BLaER1 treated with 17β-estradiol and CSF1 and Interleukin-3, amounts not matched to agents 10 nM and 100 nM (cell line): Measurements from ENCODE around the gene SH3BGRL3.

Experiments
- H3K27ac ChIP-seq, 11 experiments: shearing (Covaris generic); formaldehyde crosslinking; 2 replicates each; pipeline ENCODE4 v1.8.1; 2022
- H3K27me3 ChIP-seq, 11 experiments: shearing (Covaris generic); formaldehyde crosslinking; 2 replicates each; pipeline ENCODE4 v1.8.1; 2022
- H3K36me3 ChIP-seq, 11 experiments: shearing (Covaris generic); formaldehyde crosslinking; 2 replicates each; pipeline ENCODE4 v1.8.1; 2022
- H3K4me1 ChIP-seq, 10 experiments: shearing (Covaris generic); formaldehyde crosslinking; 2 replicates each; pipeline ENCODE4 v1.8.1; 2022
- H3K4me2 ChIP-seq, 11 experiments: shearing (Covaris generic); formaldehyde crosslinking; 2 replicates each; pipeline ENCODE4 v1.8.1; 2022
- H3K4me3 ChIP-seq, 10 experiments: shearing (Covaris generic); formaldehyde crosslinking; 2 replicates each; pipeline ENCODE4 v1.8.1; 2022
- H3K9ac ChIP-seq, 11 experiments: shearing (Covaris generic); formaldehyde crosslinking; 2 replicates each; pipeline ENCODE4 v1.8.1; 2022
- H3K9me3 ChIP-seq, 11 experiments: shearing (Covaris generic); formaldehyde crosslinking; replicated peaks in 1 of 11; 2 replicates each; pipeline ENCODE4 v1.8.1; 2022
- H4K20me1 ChIP-seq, 11 experiments: shearing (Covaris generic); formaldehyde crosslinking; 2 replicates each; pipeline ENCODE4 v1.8.1; 2022
- Cebpa-rat ChIP-seq, 11 experiments: shearing (Covaris generic); IDR thresholded peaks; 2 replicates each; pipeline ENCODE4 v1.8.1; 2022

The SH3BGRL3 gene

DNA sequence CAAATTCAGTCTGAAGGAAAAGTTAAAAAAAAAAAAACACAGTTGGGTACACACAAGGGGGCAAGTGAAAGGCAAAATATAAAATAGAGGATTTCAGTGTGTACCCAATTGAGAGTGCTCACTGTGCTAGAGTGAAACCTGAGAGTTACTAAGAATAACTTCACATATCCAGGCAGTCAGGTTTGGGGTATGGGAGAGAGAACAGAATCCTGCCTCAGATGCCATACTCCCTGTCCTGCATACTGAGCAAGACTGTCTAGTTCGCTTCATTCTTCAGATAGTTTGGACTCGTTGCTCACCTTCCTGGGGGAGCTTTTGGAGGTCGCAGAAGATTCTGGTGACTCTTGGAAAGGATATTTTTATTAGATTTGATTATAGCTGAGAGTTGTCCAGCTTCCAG is 25.5 kb upstream of the SH3BGRL3 start:
- Histone ChIP-seq H3K27ac (no peak overlapping the region), H3K36me3 (peaks cover 57 to 100% (median 98%) of the 10 kb centered on the region in 11 experiments), H4K20me1 (peaks cover 0 to 27% (median 9%) of the 10 kb centered on the region in 11 experiments; a peak in 8 of 22 replicates), H3K9me3 (no peaks in the 10 kb centered on the region; a peak in 1 of 22 replicates), H3K9ac (no peak overlapping the region), H3K27me3 (no peaks in the 10 kb centered on the region), H3K4me3 (no peak overlapping the region), H3K4me1 (peaks cover 0 to 17% (median 8%) of the 10 kb centered on the region in 10 experiments; a peak in 12 of 20 replicates), H3K4me2 (no peak overlapping the region)
- no peak for TF ChIP-seq Cebpa-rat (IDR thresholded peaks at IDR 0.05)

DNA sequence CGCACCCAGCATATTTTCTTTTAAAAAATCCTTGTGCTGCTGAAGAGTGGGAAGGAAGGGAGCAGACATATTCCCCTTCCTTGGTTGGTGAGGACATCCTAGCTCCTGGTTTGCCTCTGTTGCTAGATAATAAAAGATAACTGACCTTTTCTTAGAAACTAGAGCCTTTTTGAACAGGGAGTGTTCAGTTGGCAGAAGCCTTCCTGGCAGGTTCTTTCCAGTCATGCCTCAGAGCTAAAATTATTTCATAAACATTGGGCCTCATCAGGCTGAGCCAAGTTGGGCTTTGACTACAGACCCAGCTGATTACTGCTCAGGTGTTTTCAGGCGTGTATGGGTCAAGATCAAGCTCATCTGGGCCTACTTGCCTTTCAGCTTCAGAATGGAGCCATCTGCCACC is 22.7 kb upstream of the SH3BGRL3 start:
- Histone ChIP-seq H3K27me3 (no peaks in the 10 kb centered on the region), H3K4me2 (no peak overlapping the region), H3K4me3 (no peak overlapping the region), H3K36me3 (peaks cover 40 to 100% (median 99%) of the 10 kb centered on the region in 11 experiments), H3K27ac (no peak overlapping the region), H3K9me3 (no peaks in the 10 kb centered on the region), H3K9ac (no peak overlapping the region), H4K20me1 (peaks cover 0 to 27% (median 9%) of the 10 kb centered on the region in 11 experiments; a peak in 8 of 22 replicates), H3K4me1 (peaks cover 0 to 32% (median 16%) of the 10 kb centered on the region in 10 experiments; a peak in 12 of 20 replicates)
- TF ChIP-seq Cebpa-rat (IDR thresholded peaks at IDR 0.05), result no peak

DNA sequence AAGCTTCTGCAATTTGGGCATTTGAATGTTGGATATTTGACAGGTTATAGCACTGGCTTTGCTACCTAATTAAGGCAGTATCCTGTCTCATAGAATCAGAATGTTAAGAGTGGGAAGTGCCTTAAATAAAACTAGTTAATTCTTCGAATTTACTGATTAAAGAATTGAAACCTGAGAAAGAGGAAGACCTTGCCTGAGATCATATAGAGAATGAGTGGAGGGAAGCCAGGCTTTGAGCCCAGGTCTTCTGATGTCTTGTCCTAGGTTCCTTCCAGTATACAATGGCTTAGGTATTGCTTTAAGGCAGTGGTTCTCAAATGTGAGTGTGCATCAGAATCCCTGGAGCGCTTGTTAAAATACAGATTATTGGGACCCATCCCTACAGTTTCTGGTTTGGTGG is 20.9 kb upstream of the SH3BGRL3 start:
- Histone ChIP-seq H3K36me3 (peaks cover 54 to 100% (median 99%) of the 10 kb centered on the region in 11 experiments), H4K20me1 (peaks cover 0 to 18% (median 3%) of the 10 kb centered on the region in 11 experiments; a peak in 9 of 22 replicates), H3K27me3 (no peaks in the 10 kb centered on the region), H3K9me3 (no peaks in the 10 kb centered on the region), H3K4me2 (peak overlapping the region in 7 of 11 experiments; percentile 15 to 82 (median 71); a peak in 12 of 22 replicates), H3K9ac (no peak overlapping the region), H3K4me3 (no peak overlapping the region), H3K27ac (peak overlapping the region in 5 of 11 experiments; percentile 13 to 52 (median 24); a peak in 6 of 22 replicates), H3K4me1 (peaks cover 0 to 32% (median 16%) of the 10 kb centered on the region in 10 experiments; a peak in 12 of 20 replicates)
- TF ChIP-seq Cebpa-rat (IDR thresholded peaks at IDR 0.05), result no peak

DNA sequence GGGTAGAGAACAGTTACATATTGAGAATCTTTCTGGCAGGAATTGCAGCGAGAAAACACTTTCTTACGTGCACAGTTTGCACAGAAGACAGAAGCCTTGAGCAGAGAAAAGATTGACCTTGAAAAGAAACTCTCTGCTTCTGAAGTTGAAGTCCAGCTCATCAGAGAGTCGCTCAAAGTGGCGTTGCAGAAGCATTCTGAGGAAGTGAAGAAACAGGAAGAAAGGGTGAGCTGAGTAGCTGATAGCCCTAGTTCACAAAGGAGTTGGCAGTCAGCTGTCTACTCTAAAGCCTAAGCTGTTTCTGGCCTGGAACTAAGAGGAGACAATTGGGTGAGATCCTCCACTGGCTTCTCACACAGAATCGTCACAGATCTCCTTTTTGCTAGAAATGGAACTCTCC is 20.3 kb upstream of the SH3BGRL3 start:
- peak overlapping the region in 5 of 11 experiments; percentile 13 to 60 (median 34); a peak in 9 of 22 replicates for H3K27ac ChIP-seq
- H3K4me1 ChIP-seq, result peaks cover 0 to 32% (median 16%) of the 10 kb centered on the region in 10 experiments; a peak in 12 of 20 replicates
- peak overlapping the region in 7 of 11 experiments; percentile 15 to 82 (median 71); a peak in 13 of 22 replicates for H3K4me2 ChIP-seq
- peaks cover 0 to 14% (median 0%) of the 10 kb centered on the region in 11 experiments; a peak in 8 of 22 replicates for H4K20me1 ChIP-seq
- H3K27me3 ChIP-seq, result no peaks in the 10 kb centered on the region
- no peak overlapping the region for H3K4me3 ChIP-seq
- H3K9ac ChIP-seq, result peak overlapping the region in 5 of 11 experiments; percentile 6 to 38 (median 36); a peak in 4 of 22 replicates
- TF ChIP-seq Cebpa-rat (IDR thresholded peaks at IDR 0.05), result peak in 1 of 11 experiments; percentile 53; a peak in 1 of 22 replicates
- peaks cover 55 to 100% (median 99%) of the 10 kb centered on the region in 11 experiments for H3K36me3 ChIP-seq
- H3K9me3 ChIP-seq, result no peaks in the 10 kb centered on the region

DNA sequence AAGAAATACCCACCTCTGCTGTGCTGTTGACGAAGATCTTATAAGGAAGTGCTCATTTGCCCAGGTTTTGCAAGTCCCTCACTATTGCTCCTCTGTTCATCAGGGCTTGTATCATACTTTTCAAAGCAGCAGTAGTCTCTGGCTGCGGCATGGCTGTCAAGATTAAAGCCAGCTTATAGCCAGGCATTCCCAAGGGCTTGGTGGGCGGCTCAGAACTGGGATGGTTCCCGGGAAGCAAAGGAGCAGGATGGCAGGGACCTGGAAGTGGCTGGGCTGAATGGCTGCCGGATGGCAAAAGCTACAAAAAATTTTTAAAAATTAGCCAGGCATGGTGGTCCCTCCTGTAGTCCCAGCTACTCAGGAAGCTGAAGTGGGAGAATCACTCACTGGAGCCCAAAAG is 16.7 kb upstream of the SH3BGRL3 start:
- H3K4me3 ChIP-seq, result no peak overlapping the region
- no peak for TF ChIP-seq Cebpa-rat (IDR thresholded peaks at IDR 0.05)
- no peak overlapping the region for H3K27ac ChIP-seq
- H3K9me3 ChIP-seq, result peaks cover 3 to 11% (median 9%) of the 10 kb centered on the region in 11 experiments
- H3K27me3 ChIP-seq, result no peaks in the 10 kb centered on the region
- no peak overlapping the region for H3K9ac ChIP-seq
- no peak overlapping the region for H3K4me2 ChIP-seq
- H3K36me3 ChIP-seq, result peaks cover 34 to 100% (median 99%) of the 10 kb centered on the region in 11 experiments
- peaks cover 0 to 2% (median 0%) of the 10 kb centered on the region in 11 experiments; a peak in 3 of 22 replicates for H4K20me1 ChIP-seq
- peaks cover 0 to 39% (median 16%) of the 10 kb centered on the region in 10 experiments; a peak in 12 of 20 replicates for H3K4me1 ChIP-seq

DNA sequence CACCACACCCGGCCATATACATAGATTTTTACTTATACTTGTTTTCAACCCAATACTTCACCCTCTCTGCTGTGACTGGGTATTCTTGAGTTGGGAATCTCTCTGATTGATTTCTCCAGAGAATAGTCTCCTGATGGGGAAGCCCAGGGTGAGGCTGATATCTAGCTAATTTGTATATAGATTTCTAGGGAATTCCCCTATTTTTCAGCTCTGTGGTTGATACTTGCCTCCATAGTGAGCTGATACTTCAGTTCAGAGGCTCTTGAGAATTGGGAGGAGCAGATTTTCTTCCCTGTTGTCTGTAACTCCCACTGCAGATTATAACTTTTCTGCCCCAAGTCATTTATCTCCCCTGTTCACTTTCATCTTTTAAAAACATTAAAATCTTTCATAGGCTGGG is 14.5 kb upstream of the SH3BGRL3 start:
- H3K9me3 ChIP-seq, result peaks cover 14 to 23% (median 22%) of the 10 kb centered on the region in 11 experiments
- TF ChIP-seq Cebpa-rat (IDR thresholded peaks at IDR 0.05), result no peak
- H4K20me1 ChIP-seq, result no peaks in the 10 kb centered on the region; a peak in 1 of 22 replicates
- no peaks in the 10 kb centered on the region for H3K27me3 ChIP-seq
- H3K9ac ChIP-seq, result no peak overlapping the region
- H3K4me2 ChIP-seq, result peak overlapping the region in 2 of 11 experiments; percentile 25 to 33; a peak in 4 of 22 replicates
- H3K27ac ChIP-seq, result no peak overlapping the region
- H3K4me3 ChIP-seq, result no peak overlapping the region
- peaks cover 53 to 100% (median 99%) of the 10 kb centered on the region in 11 experiments for H3K36me3 ChIP-seq
- peaks cover 0 to 18% (median 0%) of the 10 kb centered on the region in 10 experiments; a peak in 6 of 20 replicates for H3K4me1 ChIP-seq

DNA sequence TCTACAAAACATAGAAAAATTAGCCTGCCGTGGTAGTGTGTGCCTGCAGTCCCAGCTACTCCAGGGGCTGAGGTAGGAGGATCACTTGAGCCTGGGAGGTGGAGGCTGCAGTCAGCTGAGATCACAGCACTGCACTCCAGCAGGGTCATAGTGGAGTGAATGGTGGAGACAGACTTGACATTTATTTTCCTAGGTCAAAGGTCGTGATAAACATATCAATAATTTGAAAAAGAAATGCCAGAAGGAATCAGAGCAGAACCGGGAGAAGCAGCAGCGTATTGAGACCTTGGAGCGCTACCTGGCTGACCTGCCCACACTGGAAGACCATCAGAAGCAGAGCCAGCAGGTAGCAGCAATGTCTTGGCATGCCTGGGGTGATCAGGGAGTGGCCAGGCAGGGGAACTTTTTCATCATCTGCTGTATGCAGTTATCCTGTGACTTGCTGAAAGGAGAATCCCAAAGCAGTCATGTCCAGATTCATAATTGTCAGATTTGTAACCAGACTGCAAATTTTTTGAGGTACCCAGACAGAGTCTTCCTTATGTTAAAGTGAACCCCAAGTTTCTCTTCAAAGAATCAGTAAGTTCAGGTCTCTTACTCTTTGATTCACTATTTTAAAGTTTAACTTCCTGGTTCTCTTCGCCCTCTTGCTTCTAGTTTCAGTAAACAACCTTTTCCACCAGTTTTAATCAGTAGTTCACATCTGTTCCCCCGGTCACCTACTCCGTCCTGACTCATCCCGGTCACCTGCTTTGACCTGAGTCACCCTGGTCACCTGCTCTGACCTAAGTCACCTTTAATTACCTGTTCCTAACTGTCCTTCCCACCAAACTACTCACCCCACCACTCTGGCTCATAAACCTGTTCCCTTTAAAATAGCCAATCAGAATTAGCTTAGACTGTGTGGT is 11.3 kb upstream of the SH3BGRL3 start:
- H3K9ac ChIP-seq, result no peak overlapping the region
- peaks cover 14 to 23% (median 22%) of the 10 kb centered on the region in 11 experiments for H3K9me3 ChIP-seq
- H3K4me3 ChIP-seq, result no peak overlapping the region
- no peak overlapping the region for H3K4me2 ChIP-seq
- no peak overlapping the region for H3K27ac ChIP-seq
- peaks cover 57 to 100% (median 98%) of the 10 kb centered on the region in 11 experiments for H3K36me3 ChIP-seq
- no peak for TF ChIP-seq Cebpa-rat (IDR thresholded peaks at IDR 0.05)
- no peaks in the 10 kb centered on the region for H4K20me1 ChIP-seq
- no peaks in the 10 kb centered on the region for H3K27me3 ChIP-seq
- peaks cover 0 to 17% (median 0%) of the 10 kb centered on the region in 10 experiments; a peak in 5 of 20 replicates for H3K4me1 ChIP-seq

DNA sequence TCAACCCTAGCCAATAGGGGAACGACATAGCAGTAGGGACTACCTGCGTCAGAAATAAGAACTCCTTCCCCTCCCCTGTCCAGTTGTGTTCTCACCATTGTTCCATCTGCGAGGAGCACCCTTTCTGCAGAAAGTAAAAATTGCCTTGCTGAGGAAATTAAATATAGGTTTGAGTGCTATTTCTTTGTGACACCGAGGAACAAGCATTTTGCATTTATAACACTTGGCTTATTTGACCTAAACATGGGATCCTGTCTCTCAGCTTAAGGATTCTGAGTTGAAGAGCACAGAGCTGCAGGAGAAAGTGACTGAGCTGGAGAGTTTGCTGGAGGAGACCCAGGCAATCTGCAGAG is 10.7 kb upstream of the SH3BGRL3 start:
- TF ChIP-seq Cebpa-rat (IDR thresholded peaks at IDR 0.05), result no peak
- H3K9ac ChIP-seq, result no peak overlapping the region
- H3K27ac ChIP-seq, result no peak overlapping the region
- no peak overlapping the region for H3K4me2 ChIP-seq
- no peak overlapping the region; a peak in 1 of 20 replicates for H3K4me3 ChIP-seq
- H3K36me3 ChIP-seq, result peaks cover 51 to 100% (median 95%) of the 10 kb centered on the region in 11 experiments
- peaks cover 0 to 22% (median 2%) of the 10 kb centered on the region in 10 experiments; a peak in 15 of 20 replicates for H3K4me1 ChIP-seq
- no peaks in the 10 kb centered on the region for H3K27me3 ChIP-seq
- peaks cover 14 to 23% (median 22%) of the 10 kb centered on the region in 11 experiments for H3K9me3 ChIP-seq
- H4K20me1 ChIP-seq, result no peaks in the 10 kb centered on the region
